Stimulated activated CD4-positive, alpha-beta T cell treated with anti-CD3 and anti-CD28 coated beads, Interleukin-1b, Interleukin-23, amount 100 ng/mL, for 4 hours (primary cell): ENCODE results near the gene EXOC3L2.
"Not testable (repeated sequence)": the region's sequence is repeated elsewhere in the genome, so short reads cannot be mapped to it uniquely, and the experiment has no call there.

ENCODE experiments used
- DNase-seq, 2 donors: peaks; one replicate each; pipeline ENCODE4 v3.0.0-alpha.2; 2020; ENCODE audit warnings: low read depth in 2 of 2

Gene EXOC3L2

GRCh38 chr19:45255611-45256157 is 10.5 kb upstream of the EXOC3L2 start:
- no peak for DNase-seq

- no peak for DNase-seq
Measured at GRCh38 chr19:45254044-45254531, 8.9 kb upstream of the EXOC3L2 start.

- DNase-seq: no peak
Measured at GRCh38 chr19:45253396-45254027, 8.3 kb upstream of the EXOC3L2 start.

- no peak for DNase-seq
Measured at GRCh38 chr19:45251452-45252354, 6.5 kb upstream of the EXOC3L2 start.

- DNase-seq: peak; percentile 43 to 58
Measured at GRCh38 chr19:45250832-45251451, 5.7 kb upstream of the EXOC3L2 start, which contains the start of gene MARK4. TSS of gene MARK4 (plus strand) at chr19:45251271. CDS start at chr19:45251589, 318 bp downstream.

- no peak for DNase-seq
Measured at GRCh38 chr19:45250216-45250831, 5.1 kb upstream of the EXOC3L2 start.

GRCh38 chr19:45249261-45250033 is 4.2 kb upstream of the EXOC3L2 start:
- DNase-seq: no peak

GRCh38 chr19:45247136-45247535 is 1.9 kb upstream of the EXOC3L2 start:
- no peak for DNase-seq

GRCh38 chr19:45245826-45246225 is 619 bp upstream of the EXOC3L2 start:
- DNase-seq: no peak

- no peak for DNase-seq
Measured at GRCh38 chr19:45244133-45244794, 943 bp downstream of the EXOC3L2 start.

GRCh38 chr19:45243144-45243732 is 2.0 kb downstream of the EXOC3L2 start:
- DNase-seq: no peak

- DNase-seq: no peak
Measured at GRCh38 chr19:45238556-45238955, 6.7 kb downstream of the EXOC3L2 start.

- DNase-seq: no peak
Measured at GRCh38 chr19:45235485-45235884, 9.7 kb downstream of the EXOC3L2 start.

- no peak for DNase-seq
Measured at GRCh38 chr19:45234089-45234869, 10.9 kb downstream of the EXOC3L2 start.

- no peak for DNase-seq
Measured at GRCh38 chr19:45231891-45232290, 13.3 kb downstream of the EXOC3L2 start.

GRCh38 chr19:45229056-45229455 is 16.2 kb downstream of the EXOC3L2 start:
- not testable (repeated sequence) for DNase-seq

- DNase-seq: no peak
Measured at GRCh38 chr19:45224645-45225044, 20.6 kb downstream of the EXOC3L2 start.

GRCh38 chr19:45223879-45224278 is 21.3 kb downstream of the EXOC3L2 start:
- no peak for DNase-seq

- no peak for DNase-seq
Measured at GRCh38 chr19:45222724-45223123, 22.5 kb downstream of the EXOC3L2 start.
